Testis (tissue), 2 donors: ENCODE measurements around the gene CCDC194.

ENCODE experiments used
- POLR2A ChIP-seq: fragments of 450-650 bp; IDR thresholded peaks from one replicate; pipeline ENCODE4 v1.6.1; 2017; ENCODE audit warnings: antibody characterized with exemption, mild to moderate bottlenecking, moderate library complexity
- TF ChIP-seq, protein P1 (sequence below), 3 experiments: fragments of 450-650 bp in 2 of 3; fragments of 200-600 bp in 1 of 3; sonication (generic) in 1 of 3; IDR thresholded peaks; one replicate each; pipeline ENCODE4 v1.5.1; 2016 to 2019; ENCODE audit warnings: antibody characterized with exemption in 3 of 3, mild to moderate bottlenecking in 2 of 3, moderate library complexity in 1 of 3

DNA sequence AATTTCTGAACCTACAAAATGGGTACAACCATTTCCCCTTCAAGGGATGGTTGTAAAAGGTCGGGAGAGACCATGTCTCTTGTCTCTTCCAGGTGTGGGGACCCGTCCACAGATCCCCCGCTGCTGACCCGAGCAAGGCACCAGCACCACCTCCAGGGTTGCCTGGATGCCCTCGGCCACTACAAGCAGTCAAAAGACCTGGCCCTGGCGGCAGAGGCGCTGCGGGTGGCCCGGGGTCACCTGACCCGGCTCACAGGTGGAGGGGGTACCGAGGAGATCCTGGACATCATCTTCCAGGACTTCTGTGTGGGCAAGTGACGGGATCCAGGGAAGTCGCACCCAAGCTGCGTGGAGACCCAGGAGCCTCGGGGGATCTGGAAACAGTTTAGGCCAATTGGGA, 52.6 kb downstream of the CCDC194 start:
- TF ChIP-seq, protein P1, sequence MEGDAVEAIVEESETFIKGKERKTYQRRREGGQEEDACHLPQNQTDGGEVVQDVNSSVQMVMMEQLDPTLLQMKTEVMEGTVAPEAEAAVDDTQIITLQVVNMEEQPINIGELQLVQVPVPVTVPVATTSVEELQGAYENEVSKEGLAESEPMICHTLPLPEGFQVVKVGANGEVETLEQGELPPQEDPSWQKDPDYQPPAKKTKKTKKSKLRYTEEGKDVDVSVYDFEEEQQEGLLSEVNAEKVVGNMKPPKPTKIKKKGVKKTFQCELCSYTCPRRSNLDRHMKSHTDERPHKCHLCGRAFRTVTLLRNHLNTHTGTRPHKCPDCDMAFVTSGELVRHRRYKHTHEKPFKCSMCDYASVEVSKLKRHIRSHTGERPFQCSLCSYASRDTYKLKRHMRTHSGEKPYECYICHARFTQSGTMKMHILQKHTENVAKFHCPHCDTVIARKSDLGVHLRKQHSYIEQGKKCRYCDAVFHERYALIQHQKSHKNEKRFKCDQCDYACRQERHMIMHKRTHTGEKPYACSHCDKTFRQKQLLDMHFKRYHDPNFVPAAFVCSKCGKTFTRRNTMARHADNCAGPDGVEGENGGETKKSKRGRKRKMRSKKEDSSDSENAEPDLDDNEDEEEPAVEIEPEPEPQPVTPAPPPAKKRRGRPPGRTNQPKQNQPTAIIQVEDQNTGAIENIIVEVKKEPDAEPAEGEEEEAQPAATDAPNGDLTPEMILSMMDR (IDR thresholded peaks at IDR 0.05), result no peak
- TF ChIP-seq POLR2A, result no peak
